ENCODE measurements around the gene LRRC4C.

DNA sequence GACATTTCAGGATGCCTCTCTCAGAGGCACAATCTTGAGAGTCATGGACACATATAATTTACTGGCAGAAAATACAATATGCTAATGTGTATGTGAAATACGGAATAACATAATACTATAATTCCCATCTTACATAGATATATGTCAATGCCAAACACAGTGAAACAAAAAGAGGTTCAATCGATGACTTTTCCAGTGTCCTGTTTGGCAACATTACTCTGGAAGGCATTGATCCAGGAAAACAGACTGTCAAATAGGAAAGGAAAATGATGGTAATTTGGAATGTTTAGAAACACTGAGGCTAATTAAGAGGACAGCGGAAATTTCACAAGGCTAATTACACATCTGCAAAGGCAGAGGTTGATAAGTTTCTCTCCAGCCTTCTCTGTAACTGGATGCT, 942.3 kb downstream of the LRRC4C start:
- no peak for TF ChIP-seq CTCF (conservative IDR thresholded peaks at IDR 0.05; ENCODE audit: low read depth in 2 of 2)
- no peak for TF ChIP-seq JUNB (IDR thresholded peaks at IDR 0.05; ENCODE audit: unreplicated experiment)
- TF ChIP-seq ETS1 (IDR thresholded peaks at IDR 0.05): no peak
- TF ChIP-seq POLR2AphosphoS5 (IDR thresholded peaks at IDR 0.05; ENCODE audit: low read depth): no peak

Measured in GM23338 (cell line).